ENCODE measurements around the gene SYT17.

SYT17 gene

DNA sequence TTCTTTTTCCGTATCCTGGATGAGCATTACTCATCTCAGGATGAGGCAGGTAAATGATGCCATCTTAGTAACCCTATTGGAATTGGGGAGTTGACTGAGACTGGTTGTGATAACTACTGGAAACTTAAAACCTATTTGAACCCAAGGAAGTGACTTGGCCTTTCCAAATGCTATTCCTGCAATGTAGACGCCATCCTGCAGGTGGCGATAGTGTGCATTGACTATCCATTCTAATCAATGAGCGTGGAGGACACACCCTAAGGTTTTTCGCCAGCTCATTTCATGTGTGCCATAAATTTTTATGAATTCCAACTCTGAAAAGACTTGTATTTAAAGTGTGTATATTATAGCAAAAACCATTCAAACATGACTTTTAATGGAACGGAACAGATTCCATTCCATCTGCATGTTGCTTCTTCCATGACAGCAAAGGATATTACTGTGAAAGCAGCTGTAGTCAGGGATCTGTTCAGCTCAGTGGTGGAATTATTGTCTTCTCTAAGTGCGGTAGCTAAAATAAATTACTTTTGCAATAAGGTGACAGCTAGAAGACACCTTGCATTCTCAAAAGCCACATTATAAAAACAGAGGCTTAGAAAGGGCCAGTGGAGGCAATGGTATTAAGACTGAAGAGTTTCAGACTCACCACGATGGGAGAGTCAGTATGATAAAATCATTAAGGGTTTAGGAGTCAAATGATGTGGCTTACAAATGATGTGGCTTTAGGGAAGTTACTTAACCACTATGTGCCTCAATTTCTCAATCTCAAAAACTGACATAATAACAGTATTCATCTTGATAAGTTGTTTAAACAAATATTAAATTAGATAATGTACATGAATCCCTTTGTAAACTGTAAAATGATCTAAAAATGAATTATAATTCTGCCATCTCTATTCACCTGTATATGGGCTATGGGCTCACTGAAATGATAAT, 55.5 kb downstream of the SYT17 start:
- peak; percentile 17 to 48 (median 34) for DNase-seq

DNA sequence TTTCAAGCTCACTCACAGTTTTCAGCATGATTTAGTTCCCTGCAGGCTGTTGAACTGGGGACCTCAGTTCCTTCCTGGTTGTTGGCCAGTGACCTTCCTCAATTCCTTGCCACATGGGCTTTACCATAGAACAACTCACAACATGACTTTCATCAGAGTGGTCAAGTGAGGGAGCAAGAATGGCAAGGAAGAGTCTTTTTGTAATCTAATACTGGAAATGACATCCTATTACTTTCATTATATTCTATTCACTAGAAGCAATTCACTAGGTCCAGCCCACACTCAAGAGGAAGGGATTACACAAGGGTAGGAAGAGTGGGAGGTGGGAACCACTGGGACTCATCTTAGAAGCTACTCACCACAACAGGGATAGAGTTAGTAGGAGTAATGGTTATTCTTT, 57.6 kb downstream of the SYT17 start:
- peak; percentile 67 to 87 (median 74) for DNase-seq

DNA sequence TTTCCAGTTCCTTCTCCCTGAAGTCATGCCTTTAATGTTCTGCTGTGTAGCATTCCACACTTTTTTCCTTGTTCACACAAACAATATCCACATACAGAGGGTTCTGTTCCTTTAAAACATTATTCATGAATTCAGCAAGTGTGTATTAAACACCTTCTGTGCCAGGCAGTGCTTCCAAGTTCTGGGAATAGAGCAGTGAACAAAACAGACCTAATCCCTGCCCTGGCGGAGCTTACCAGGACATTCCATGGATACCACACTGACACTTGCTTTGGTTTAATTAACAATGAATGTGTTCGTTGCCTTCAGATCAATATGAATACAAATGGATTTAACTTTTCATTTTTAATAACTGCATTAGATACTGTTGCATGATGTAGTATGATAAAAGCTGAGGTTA, 59.6 kb downstream of the SYT17 start:
- DNase-seq: no peak

DNA sequence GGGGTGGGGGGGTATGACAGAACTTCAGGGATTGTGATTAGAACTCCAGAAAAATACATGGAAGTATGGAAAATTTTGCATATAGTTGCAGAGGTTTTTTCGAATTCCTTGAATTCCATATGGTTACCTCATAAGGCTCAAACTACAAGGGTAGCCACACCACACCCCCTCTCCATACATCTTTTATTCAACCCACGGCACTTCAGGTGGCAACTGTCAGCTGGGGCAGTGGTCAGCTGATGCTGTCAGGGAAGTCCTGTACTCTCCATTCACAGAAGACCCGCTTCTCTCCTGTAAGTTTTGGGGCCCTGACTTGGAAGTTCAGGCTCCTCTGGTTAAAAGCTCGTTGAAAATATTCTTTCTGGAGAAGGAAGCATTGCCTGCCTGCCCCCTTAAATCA, 60.0 kb downstream of the SYT17 start:
- no peak for DNase-seq

DNA sequence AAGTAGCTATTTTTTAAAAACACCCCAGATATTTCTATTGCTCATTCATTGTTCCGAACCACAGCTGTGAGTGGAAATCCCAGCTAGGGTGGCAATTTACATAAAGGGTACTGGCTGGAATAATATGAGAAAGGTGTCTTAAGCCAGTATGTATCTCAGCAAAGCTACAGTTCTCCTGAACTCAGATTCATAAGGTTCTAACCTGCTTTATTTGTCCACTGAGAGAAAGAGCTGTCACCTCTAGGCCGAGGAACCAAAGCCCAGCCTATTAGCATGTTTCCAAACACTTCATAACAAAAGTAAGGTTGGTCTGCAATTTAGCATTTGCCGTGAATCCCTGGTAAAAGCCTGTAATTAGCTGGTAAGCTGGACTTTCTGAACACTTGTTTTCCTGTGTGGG, 60.5 kb downstream of the SYT17 start:
- DNase-seq: no peak

DNA sequence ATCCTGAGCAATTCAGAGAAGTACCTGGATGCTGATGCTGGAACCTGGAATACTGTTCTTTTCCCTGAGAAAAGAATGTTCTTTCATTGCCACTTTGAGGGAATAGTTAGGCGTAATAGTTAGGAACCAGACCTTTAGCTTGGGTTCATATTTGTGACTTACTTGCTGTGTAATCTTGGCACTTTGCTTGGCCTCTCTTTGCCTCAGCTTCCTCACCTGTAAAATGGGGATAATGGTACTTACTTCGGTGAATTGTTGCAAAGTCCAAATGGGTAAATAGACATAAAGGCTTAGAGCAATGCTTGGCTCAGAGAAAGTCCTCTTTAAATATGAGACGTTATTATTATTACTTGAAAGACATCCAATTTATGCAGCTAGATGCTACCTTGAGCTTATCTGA, 62.5 kb downstream of the SYT17 start:
- DNase-seq: no peak

DNA sequence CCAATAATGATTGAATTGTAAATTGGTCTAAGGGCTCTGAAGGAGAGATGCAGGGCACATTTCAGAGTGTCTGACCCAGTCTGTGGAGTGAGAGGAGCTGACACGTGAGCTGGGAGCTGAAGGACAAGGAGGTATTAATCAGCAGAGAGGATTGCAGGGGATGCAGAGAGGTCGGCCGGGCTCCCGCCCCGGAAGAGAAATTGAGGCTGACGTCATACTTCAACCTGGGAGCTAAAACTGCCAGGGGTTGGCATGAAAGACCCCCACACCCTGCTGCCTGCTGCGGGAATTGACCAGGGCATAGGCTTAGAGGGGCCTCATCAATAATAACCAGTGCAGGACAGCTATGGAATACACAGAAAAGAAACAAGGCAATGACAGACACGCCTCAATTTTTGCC, 63.8 kb downstream of the SYT17 start:
- no peak for DNase-seq

DNA sequence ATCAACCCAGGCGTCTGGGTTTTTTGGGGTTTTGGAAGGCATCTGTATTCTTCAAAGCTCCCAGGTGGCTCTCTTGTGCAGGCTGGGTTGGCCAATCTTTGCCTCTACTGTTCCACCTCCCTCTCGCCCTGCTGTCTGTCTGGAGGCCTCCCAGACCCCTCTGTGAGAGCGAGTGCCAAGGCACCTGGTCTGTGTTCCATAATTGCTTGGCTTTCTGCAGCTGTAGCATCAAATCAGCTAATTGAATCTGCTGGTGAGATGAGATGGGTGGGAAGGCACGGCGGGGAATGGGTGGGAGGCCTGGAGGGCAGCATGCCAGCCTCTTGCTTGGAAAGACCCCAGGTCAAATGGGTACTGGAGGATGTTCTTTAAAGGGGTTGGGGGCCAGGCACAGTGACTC, 64.9 kb downstream of the SYT17 start:
- no peak for DNase-seq

DNA sequence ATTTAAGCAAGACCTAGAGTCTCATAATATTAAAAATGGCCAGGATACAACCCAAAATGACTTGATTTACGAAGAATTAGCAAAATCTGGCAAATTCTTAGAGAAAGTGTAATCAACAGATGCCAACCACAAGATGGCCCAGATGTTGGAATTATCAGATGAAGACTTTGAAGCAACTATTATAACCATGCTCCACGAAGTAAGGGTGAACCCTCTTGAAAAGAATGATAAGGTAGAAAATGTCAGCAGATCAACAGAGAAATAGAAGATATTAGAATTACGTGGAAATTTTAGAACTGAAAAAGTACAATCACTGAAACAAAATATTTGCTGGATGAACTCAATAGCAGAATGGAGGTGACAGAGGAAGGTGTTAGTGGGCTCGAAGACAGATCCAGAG, 67.4 kb downstream of the SYT17 start:
- DNase-seq: no peak

DNA sequence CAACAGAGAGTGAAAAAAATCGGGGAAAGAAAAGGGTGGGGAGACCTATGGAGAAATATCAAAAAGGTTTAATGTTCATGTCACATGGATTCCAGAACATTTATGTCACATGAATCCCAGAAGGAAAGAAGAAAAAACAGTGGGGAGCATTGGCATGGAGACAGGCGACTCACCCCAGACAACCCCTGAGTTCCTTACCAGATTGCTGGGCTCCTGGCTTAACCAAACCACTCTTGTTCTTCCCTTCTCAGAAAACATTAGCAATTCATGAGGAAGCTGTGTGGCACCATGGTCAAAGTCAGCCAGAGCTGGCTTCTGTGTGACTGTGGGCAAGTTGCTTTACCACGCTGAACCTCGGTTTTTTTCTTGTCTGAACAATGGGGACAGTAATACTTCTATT, 67.8 kb downstream of the SYT17 start:
- no peak for DNase-seq

DNA sequence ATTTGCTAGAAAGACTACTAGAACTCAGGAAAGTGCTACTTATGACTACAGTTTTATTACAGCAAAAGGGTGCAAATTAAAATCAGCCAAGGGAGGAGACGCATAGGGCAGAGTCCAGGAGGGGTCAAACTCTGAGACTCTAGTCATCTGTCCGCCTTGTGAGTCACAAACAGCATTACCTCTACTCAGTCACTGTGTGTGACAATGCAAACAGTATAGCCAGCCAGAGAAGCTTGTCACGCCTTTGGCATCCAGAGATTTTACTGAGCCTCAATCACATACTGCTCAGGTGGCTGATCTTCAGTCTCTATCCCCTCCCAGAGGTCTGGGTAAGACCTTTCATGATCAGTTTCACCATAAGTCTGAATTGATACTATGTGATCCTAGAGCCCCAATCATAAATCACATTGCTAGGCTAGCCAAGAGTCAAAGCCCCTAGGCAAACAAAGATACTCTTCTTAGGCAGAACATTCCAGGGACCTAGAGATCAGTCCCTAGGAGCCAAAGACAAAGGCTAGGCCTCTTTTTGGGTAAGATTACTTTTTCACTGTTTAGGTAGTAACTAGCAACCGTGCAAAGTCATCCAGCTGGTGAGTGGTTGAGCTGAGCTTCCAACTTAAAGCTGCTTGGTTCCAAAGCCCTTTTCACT, 68.6 kb downstream of the SYT17 start:
- DNase-seq: no peak

DNA sequence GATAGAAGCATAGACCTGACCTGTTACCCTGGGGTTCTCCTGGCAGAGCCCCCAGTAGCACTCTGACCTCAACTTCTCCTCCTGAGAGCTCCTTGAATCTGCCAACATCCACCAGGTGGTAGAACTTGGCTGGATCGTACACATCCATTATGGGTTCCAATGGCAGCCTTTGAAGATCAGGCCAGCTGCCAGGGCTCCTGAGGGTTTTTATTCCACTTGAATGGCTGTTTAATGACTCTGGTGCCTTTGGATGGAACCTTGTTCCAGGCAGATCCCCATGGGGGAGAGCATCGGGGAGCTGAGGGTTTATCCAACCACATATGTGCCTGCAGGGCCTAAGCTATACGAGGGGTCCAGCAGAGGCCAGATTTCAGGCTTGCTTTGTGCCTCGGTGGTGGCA, 70.4 kb downstream of the SYT17 start:
- DNase-seq: no peak

DNA sequence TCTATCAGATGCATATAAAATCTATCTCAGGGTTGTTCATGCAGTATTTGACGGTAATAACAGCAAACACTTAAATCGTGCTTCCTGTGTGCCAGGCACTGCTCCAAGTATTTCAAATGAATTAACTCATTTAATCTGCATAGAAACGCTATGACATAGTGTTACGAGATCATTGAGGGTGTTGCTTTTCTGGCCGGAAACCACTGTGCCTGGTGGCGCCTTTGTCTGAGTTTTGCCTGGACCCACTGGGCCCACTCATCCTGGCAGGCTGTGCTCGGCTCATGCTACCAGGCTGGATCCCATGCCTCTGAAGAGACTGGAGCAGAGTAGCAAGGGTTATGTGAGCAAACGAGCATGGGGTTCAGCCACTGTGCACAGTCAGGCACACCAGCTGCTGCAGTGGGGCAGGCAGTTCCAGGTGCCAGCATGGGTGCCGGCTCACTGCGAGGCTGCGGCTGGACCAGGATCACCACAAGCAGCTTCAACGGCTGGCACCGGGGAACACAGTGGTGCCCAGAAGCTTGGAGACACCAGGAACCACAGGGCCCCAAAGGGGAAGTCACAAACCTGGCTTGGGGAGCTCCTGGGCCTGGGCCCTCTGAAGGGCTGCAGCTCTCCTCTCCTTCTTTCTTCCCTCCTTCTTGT, 71.6 kb downstream of the SYT17 start:
- DNase-seq: no peak

DNA sequence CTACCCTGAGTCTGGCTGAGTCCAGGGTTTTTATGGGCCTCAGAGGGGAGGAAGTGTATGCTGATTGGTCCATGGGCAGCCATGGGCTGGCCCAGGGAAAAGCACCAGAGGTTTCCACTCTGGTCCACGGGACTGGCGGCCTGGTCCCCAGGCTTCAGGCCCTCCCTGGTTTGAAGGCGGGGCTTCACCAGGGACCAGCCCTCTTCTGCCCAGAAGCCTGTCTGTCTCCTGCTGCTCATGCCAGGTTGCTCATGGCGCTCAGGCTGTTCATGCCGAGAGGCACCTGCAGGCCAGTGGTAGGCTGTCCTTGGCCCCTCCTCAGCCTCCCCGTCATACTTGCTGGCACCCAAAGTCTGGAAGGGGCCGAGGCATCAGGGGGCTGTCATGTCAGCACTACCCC, 72.5 kb downstream of the SYT17 start:
- DNase-seq: no peak

DNA sequence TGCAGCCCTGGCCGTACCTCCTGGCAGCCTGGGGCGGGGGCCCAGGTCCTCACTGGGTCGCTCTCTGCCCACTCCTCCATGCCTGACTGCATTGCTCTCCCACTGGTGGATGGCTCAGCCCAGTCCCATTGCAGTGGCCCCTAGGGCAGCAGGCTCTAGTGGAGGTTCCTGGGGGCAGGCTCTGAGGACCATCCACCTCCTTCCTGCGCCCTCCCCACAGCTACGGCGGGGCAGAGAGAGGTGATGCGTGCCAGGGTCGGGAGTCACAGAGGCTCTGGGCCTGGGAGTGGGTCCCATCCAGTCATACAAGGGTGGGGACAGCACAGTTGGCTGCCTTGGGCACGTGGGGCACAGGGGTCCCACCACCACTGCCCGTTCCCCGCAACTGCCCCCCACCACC, 73.5 kb downstream of the SYT17 start:
- no peak for DNase-seq

DNA sequence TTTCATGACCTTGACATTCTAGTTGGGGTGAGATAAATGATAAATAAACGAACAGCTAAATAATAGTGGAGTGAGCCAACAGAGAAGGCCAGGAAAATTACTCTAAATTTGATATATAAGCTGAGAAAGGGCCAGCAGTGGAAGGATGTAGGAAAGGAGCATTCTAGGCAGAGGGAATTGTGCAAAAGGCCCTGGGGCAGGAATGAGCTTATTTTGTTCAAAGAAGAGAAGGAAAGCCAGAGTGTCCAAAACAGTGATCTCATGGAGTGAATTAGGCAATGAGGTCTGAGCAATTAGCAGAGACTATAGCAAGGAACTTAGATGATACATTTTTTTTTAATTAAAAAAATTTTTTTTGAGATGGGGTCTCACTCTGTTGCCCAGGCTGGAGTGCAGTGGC, 74.1 kb downstream of the SYT17 start:
- DNase-seq: no peak

DNA sequence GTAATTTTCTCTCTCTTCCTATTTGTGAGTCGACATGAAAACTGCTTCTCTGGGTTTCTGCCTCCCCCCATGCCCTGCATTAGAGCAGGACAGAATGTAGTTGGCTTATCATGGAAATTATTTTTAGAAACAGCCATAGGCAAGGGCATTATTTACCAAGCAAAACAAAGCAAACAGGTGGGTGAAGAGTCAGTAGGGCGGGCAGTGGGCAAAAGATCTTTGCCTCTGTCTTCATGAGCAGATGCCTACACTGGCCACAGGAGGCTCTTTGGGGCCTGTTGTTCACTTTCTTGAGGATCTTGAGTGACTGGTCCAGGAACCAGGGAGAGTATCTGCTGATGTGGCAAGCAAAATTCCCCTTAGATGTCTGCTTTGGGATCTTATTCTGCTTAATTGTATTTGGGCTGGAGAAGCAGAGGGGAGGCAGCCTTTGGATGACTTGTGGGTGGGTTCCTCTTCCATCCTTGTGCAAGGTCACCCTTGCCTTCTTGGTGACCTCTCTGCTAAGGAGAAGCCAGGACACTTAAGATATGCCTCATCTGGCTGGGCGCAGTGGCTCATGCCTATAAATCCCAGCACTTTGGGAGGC, 75.0 kb downstream of the SYT17 start:
- DNase-seq: peak; percentile 6 to 44 (median 29)

DNA sequence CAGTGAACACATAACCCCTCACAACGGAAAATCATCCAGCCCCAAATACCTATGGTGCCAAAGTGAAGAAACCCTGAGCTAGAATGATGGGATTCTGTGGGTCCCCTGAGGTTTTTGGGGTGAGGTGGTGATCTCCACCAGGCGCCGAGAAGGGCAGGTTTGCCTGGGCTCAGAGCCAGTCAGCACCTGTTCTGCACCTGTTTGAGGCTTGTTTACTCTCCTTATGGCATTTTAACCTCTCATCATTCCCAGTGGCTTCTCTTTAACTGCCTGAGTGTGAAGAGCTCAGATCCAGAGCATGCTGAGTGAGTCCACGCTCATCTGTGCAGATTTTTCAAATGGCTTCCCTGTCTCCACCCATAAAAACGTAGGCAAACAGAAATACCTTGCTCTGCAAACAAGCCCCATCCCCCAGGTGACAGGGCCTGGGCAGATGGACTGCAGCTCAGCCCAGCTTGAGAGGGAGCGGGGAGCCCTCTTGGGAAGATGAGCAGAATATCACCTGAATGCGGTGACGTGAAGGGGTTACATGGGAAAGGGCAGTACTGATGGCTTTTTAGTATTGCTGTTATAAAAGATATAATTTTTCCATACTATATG, 77.4 kb downstream of the SYT17 start:
- no peak for DNase-seq

DNA sequence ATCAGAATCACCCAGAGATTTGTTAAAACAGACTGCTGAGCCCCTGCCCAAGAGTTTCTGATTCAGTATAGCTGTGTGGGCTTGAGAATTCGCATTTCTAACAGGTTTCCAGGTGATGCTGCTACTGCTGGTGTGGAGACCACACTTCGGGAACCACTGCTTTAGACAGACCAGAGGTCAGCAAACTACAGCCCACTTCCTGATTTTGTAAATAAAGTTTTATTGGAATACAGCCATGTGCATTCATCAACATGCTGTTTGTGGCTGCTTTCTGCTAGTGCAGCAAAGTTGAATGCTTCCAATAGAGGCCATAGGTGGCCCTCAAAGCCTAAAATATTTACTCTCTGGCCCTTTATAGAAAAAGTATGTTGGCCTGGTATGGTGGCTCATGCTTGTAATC, 84.9 kb downstream of the SYT17 start:
- DNase-seq: no peak

DNA sequence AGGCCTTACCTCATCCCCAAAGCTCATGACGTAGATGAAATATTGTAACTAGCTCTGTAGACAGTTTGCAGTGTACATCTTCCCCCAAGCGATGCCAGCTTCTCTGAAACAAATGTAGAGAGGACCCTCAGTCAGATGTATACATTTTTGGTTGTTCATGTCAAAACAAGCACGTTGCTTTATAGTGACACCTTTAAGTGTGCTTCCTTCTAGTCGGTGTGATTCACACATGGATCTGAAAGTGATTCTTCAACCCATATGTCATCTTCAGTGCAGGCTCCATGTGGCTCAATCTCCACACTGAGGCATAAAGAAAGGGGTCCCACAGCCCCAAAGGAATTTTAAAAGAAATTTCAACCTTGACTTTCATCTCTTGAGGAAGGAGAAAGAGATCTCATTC, 86.6 kb downstream of the SYT17 start:
- DNase-seq: no peak

DNA sequence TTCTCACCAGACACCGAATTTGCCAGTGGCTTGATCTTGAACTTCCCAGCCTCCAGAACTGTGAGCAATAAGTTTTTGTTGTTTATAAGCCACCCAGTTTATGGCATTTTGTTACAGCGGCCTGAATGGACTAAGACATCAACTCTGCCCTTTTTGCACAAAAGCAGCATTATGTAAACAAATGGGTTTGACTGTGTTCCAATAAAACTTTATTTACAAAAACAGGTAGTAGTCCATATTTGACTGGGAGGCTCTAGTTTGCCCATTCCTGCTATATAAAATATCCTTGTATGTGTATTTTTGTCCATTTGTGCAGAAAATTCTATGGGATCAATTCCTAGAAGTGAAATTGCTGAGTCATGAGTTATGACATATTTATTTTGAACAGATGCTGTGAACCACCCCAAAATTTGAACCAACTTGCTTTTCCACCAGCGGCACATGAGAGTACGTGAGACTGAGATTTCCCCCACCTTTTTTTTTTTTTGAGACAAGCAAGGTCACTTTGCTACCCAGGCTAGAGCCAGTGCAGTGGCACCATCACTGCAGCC, 96.2 kb downstream of the SYT17 start:
- DNase-seq: no peak

DNA sequence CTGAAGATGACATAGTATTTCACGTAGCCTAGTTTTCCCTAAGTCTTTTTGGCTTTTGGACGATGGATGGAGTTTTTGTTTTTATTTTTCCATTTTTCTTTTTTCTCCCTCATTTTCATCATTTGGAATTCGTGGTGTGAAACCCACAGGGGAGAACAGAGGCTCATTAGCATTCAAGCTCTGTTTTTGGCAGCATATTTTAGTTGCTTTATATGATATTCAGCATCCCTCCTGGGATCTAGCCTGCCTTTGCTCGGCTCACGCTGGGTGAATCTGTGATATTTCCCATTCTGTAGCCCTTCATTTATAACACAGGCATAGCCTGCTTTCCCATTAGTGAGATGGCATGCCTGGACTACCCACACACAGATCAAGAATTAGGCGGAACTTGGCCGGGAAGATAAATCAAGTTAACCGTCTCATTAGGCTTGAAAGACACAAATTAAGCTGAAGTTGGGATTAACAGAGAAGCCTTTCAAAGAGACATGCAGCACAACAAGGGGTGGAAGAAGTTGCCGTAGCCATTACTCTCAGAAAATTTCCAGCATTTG, 97.4 kb downstream of the SYT17 start:
- no peak for DNase-seq

All from suppressor macrophage (primary cell).